HG03469 (cell line): ENCODE results near the gene POLR2C.

ENCODE experiments used
- ATAC-seq: cut with Tn5 transposase; IDR thresholded peaks from one replicate; pipeline ENCODE4 v1.9.1; 2021; ENCODE audit warnings: mild to moderate bottlenecking, moderate library complexity, moderate number of reproducible peaks; ENCODE audit not compliant: unreplicated experiment

The POLR2C gene

GRCh38 chr16:57500578-57501111, 38.2 kb downstream of the POLR2C start:
- ATAC-seq, result no peak

- ATAC-seq, result no peak
Observed at GRCh38 chr16:57501492-57501891, 39.0 kb downstream of the POLR2C start.

- ATAC-seq, result no peak
Observed at GRCh38 chr16:57502048-57502775, 39.7 kb downstream of the POLR2C start.

- no peak for ATAC-seq
Observed at GRCh38 chr16:57503366-57503765, 40.9 kb downstream of the POLR2C start.

GRCh38 chr16:57504001-57504400, 41.5 kb downstream of the POLR2C start:
- ATAC-seq, result no peak

GRCh38 chr16:57504491-57504890, 42.0 kb downstream of the POLR2C start:
- ATAC-seq, result no peak

GRCh38 chr16:57505169-57505568, 42.7 kb downstream of the POLR2C start:
- no peak for ATAC-seq

GRCh38 chr16:57507136-57508034, 44.9 kb downstream of the POLR2C start:
- ATAC-seq, result no peak

- no peak for ATAC-seq
Observed at GRCh38 chr16:57508035-57508425, 45.6 kb downstream of the POLR2C start.

GRCh38 chr16:57509231-57509923, 46.9 kb downstream of the POLR2C start:
- no peak for ATAC-seq

- ATAC-seq, result no peak
Observed at GRCh38 chr16:57510016-57510871, 47.8 kb downstream of the POLR2C start.

GRCh38 chr16:57512296-57513001, 50.0 kb downstream of the POLR2C start:
- ATAC-seq, result no peak

- ATAC-seq, result no peak
Observed at GRCh38 chr16:57513371-57514102, 51.1 kb downstream of the POLR2C start.

- ATAC-seq, result no peak
Observed at GRCh38 chr16:57514371-57514770, 51.9 kb downstream of the POLR2C start.

- no peak for ATAC-seq
Observed at GRCh38 chr16:57514791-57515600, 52.5 kb downstream of the POLR2C start.

- ATAC-seq, result no peak
Observed at GRCh38 chr16:57516176-57516725, 53.8 kb downstream of the POLR2C start.

GRCh38 chr16:57516773-57517172, 54.3 kb downstream of the POLR2C start:
- no peak for ATAC-seq
